Neural progenitor cell (in vitro differentiated cells): ENCODE results near the gene RYR3.

Experiments
- EZH2 ChIP-seq: fragments of 200-600 bp; sonication (generic); IDR thresholded peaks from 2 replicates; pipeline ENCODE4 v1.6.1; 2017; ENCODE audit warnings: antibody characterized with exemption, mild to moderate bottlenecking, moderate library complexity
- TF ChIP-seq, protein P1 (sequence below): fragments of 200-600 bp; sonication (generic); IDR thresholded peaks from 2 replicates; pipeline ENCODE4 v1.5.1; 2017; ENCODE audit warnings: antibody characterized with exemption, mild to moderate bottlenecking

DNA sequence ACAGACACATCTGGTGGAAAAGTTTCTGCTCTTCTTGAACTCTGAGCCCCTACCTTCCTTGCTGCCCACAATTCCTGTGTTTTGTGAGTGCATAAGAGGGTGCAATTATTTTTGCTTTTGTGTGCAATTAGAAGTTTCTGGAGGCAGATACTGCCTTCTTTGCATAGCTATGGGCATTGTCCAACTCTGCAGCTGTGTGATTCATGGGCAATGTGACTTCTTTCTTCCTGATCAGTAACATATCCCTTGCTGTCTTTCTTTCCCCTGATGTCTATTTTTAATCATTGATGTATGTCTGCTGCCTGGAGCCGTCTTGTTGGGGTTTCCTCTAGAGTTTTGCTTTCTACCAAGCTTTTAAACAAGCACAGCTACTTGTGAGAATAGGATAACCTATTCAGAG, 336.0 kb downstream of the RYR3 start:
- TF ChIP-seq, protein P1, sequence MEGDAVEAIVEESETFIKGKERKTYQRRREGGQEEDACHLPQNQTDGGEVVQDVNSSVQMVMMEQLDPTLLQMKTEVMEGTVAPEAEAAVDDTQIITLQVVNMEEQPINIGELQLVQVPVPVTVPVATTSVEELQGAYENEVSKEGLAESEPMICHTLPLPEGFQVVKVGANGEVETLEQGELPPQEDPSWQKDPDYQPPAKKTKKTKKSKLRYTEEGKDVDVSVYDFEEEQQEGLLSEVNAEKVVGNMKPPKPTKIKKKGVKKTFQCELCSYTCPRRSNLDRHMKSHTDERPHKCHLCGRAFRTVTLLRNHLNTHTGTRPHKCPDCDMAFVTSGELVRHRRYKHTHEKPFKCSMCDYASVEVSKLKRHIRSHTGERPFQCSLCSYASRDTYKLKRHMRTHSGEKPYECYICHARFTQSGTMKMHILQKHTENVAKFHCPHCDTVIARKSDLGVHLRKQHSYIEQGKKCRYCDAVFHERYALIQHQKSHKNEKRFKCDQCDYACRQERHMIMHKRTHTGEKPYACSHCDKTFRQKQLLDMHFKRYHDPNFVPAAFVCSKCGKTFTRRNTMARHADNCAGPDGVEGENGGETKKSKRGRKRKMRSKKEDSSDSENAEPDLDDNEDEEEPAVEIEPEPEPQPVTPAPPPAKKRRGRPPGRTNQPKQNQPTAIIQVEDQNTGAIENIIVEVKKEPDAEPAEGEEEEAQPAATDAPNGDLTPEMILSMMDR: no peak
- TF ChIP-seq EZH2: no peak
